ENCODE data around the gene PTPRH. TPM values are rescaled to one million over a fixed set of nuclear protein-coding genes. Genes with fewer than 3 reads are reported as not detected.
A peak's percentile ranks its signal among the peaks of the same experiment; 100 is the strongest.

The PTPRH gene
- total RNA-seq, 1 donor from 2014 or later, result 1.0 TPM

DNA sequence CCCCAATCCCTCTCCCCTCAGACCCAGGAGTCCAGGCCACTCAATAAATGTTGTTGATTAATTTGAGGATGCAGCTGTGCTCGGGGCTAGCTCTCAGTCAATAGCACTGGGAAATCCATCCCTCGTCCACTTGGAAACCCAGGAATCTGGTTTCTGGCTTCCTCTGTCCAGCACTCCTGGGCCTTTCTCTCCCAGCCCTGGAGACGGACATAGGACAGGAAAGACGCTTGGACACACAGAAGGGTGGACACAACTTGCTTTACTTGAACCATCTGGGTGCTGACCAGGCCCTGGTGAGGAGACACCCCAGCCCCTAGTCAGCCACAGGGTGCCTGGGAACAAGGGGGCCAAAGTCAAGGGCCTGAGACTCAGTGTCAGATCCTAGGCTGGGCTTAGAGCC, 50.9 kb downstream of the PTPRH start:
- Mint-ChIP-seq H3K4me1 (ENCODE audit: low read depth, unreplicated experiment) (peaks cover 3% of the 10 kb centered on the region), H3K27me3 (ENCODE audit: low read depth, unreplicated experiment) (peaks cover 33% of the 10 kb centered on the region)
- FAIRE-seq, result no peak

DNA sequence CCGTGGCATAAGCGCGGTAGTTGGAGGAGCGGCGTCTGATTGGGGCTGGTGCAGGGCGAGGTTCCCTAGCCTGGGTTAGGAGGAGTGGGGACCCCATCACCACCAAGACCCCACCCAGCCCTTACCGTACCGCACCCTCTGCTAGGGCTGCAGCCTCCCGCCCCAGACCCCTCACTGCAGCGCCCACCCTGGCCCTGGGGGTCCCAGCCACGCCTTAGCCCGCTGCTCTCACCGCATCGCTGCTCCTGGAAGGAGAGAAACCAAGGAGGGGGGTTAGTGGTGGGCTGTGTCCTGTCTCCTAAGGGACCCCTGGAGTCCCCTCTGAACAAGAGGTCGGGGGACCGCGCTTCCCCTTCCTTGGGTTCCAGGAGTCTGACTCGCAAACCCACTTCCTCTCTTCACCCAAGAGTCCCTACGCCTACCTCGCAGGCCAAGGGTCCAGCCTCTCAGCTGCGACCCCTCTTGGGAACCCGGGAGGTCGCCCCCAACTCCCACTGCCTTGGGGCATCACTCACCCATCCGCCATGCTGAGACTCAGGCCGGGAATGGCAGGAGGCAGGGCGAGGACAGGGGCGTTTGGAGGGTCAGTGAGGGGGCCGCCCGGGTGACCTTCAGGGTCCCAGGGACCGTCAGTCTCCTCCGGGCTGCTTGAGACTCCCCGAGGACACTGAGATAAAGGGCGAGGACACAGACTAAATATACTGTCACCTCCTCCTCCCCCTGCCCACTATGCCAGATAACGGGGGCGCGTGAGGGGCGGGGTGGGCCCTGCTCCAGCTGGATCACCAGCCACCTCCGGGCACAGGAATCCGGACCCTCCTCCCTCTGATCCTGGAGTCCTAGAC, 52.0 kb downstream of the PTPRH start, which contains the start of gene TNNI3:
Gene TNNI3, minus strand, starts transcription at position 669 of the 845 bp plus-strand sequence. Its CDS starts 143 bp downstream, at position 526.
- Mint-ChIP-seq H3K4me1 (ENCODE audit: low read depth, unreplicated experiment) (peaks cover 3% of the 10 kb centered on the region), H3K4me3 (ENCODE audit: unreplicated experiment) (peak within 1 kb of the TSS; percentile 20), H3K9me3 (ENCODE audit: unreplicated experiment) (peaks cover 2% of the 10 kb centered on the region), H3K27me3 (ENCODE audit: low read depth, unreplicated experiment) (peaks cover 33% of the 10 kb centered on the region), H3K36me3 (ENCODE audit: low read depth, unreplicated experiment) (no peaks in the 10 kb centered on the region), H3K27ac (ENCODE audit: unreplicated experiment) (no peak within 1 kb of the TSS)
- DNase-seq (ENCODE audit: low read depth), result no peak
- peak within 1 kb of the TSS; percentile 17 for H3K4me2 ChIP-seq (ENCODE audit: low read length)
- no peak within 1 kb of the TSS for H3K9ac ChIP-seq (ENCODE audit: low read length)
- no peaks in the 10 kb centered on the region for H3K79me2 ChIP-seq (ENCODE audit: insufficient read depth, low read length)
- H2AFZ ChIP-seq (ENCODE audit: low read depth, low read length), result no peak within 1 kb of the TSS
- TF ChIP-seq, protein P1, sequence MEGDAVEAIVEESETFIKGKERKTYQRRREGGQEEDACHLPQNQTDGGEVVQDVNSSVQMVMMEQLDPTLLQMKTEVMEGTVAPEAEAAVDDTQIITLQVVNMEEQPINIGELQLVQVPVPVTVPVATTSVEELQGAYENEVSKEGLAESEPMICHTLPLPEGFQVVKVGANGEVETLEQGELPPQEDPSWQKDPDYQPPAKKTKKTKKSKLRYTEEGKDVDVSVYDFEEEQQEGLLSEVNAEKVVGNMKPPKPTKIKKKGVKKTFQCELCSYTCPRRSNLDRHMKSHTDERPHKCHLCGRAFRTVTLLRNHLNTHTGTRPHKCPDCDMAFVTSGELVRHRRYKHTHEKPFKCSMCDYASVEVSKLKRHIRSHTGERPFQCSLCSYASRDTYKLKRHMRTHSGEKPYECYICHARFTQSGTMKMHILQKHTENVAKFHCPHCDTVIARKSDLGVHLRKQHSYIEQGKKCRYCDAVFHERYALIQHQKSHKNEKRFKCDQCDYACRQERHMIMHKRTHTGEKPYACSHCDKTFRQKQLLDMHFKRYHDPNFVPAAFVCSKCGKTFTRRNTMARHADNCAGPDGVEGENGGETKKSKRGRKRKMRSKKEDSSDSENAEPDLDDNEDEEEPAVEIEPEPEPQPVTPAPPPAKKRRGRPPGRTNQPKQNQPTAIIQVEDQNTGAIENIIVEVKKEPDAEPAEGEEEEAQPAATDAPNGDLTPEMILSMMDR (IDR thresholded peaks at IDR 0.05; ENCODE audit: insufficient read depth, low read depth, low read length), result no peak
- TF ChIP-seq EZH2 (IDR thresholded peaks at IDR 0.05; ENCODE audit: insufficient read depth, low read length), result peak; percentile 71
- peaks cover 11% of the 10 kb centered on the region for H3K27me3 ChIP-seq (ENCODE audit: insufficient read depth, low read length)
- no peak for FAIRE-seq
- H3K4me3 ChIP-seq (ENCODE audit: insufficient read depth, low read depth, low read length), result no peak within 1 kb of the TSS
- H4K20me1 ChIP-seq (ENCODE audit: insufficient read depth, low read length), result no peaks in the 10 kb centered on the region
- H3K4me1 ChIP-seq (ENCODE audit: insufficient read depth, low read length), result peaks cover 6% of the 10 kb centered on the region
- no peak within 1 kb of the TSS for H3K27ac ChIP-seq (ENCODE audit: low read depth, low read length)
- no peaks in the 10 kb centered on the region for H3K9me3 ChIP-seq (ENCODE audit: insufficient read depth, low read depth, low read length)
- no peaks in the 10 kb centered on the region for H3K36me3 ChIP-seq (ENCODE audit: insufficient read depth, low read length)

More for the DNA sequence above, 50.9 kb downstream of the PTPRH start:
- no peak overlapping the region for H3K27ac Mint-ChIP-seq (ENCODE audit: unreplicated experiment)
- H3K4me3 Mint-ChIP-seq (ENCODE audit: unreplicated experiment), result peak overlapping the region; percentile 20
- Histone ChIP-seq H3K4me3 (ENCODE audit: insufficient read depth, low read depth, low read length) (no peak overlapping the region), H3K9ac (ENCODE audit: low read length) (no peak overlapping the region), H3K79me2 (ENCODE audit: insufficient read depth, low read length) (no peaks in the 10 kb centered on the region), H3K36me3 (ENCODE audit: insufficient read depth, low read length) (no peaks in the 10 kb centered on the region), H3K27me3 (ENCODE audit: insufficient read depth, low read length) (peaks cover 16% of the 10 kb centered on the region), H3K4me2 (ENCODE audit: low read length) (no peak overlapping the region), H3K27ac (ENCODE audit: low read depth, low read length) (no peak overlapping the region), H4K20me1 (ENCODE audit: insufficient read depth, low read length) (no peaks in the 10 kb centered on the region), H2AFZ (ENCODE audit: low read depth, low read length) (no peak overlapping the region), H3K9me3 (ENCODE audit: insufficient read depth, low read depth, low read length) (no peaks in the 10 kb centered on the region), H3K4me1 (ENCODE audit: insufficient read depth, low read length) (peaks cover 6% of the 10 kb centered on the region)
- H3K9me3 Mint-ChIP-seq (ENCODE audit: unreplicated experiment), result peaks cover 2% of the 10 kb centered on the region
- no peak for DNase-seq (ENCODE audit: low read depth)
- no peaks in the 10 kb centered on the region for H3K36me3 Mint-ChIP-seq (ENCODE audit: low read depth, unreplicated experiment)
- TF ChIP-seq, protein P1 (IDR thresholded peaks at IDR 0.05; ENCODE audit: insufficient read depth, low read depth, low read length), result no peak
- no peak for TF ChIP-seq EZH2 (IDR thresholded peaks at IDR 0.05; ENCODE audit: insufficient read depth, low read length)

All from astrocyte (in vitro differentiated cells and primary cell).